Thymus (tissue), 11 donors: ENCODE results near the gene TENT5A. TPM values are rescaled to one million over a fixed set of nuclear protein-coding genes. Genes with fewer than 3 reads are reported as not detected.

Experiments
- DNase-seq, 9 donors: peaks; one replicate each; pipeline ENCODE4 v3.0.0-alpha.2; 2013; ENCODE audit warnings: low spot score in 9 of 9, low read depth in 6 of 9, missing footprints in 1 of 9
- H3K27ac ChIP-seq, 2 donors: one replicate each; pipeline ENCODE4 v1.5.1; 2013; ENCODE audit warnings: control low read depth in 1 of 2, low read depth in 1 of 2, low read length in 1 of 2, mild to moderate bottlenecking in 1 of 2, moderate library complexity in 1 of 2
- H3K27me3 ChIP-seq, 2 donors: one replicate each; pipeline ENCODE4 v1.5.1; 2013; ENCODE audit warnings: low read length in 1 of 2; ENCODE audit not compliant: control insufficient read depth in 2 of 2, insufficient read depth in 1 of 2
- H3K36me3 ChIP-seq, 2 donors: one replicate each; pipeline ENCODE4 v1.5.1; 2013; ENCODE audit warnings: low read length in 1 of 2, mild to moderate bottlenecking in 1 of 2, moderate library complexity in 1 of 2; ENCODE audit not compliant: control insufficient read depth in 2 of 2, insufficient read depth in 2 of 2
- H3K4me1 ChIP-seq, 2 donors: one replicate each; pipeline ENCODE4 v1.5.1; 2013; ENCODE audit warnings: low read length in 2 of 2; ENCODE audit not compliant: control insufficient read depth in 2 of 2, insufficient read depth in 2 of 2
- H3K4me3 ChIP-seq, 2 donors: one replicate each; pipeline ENCODE4 v1.5.1; 2013; ENCODE audit warnings: low read length in 2 of 2, control low read depth in 1 of 2, mild to moderate bottlenecking in 1 of 2
- H3K9me3 ChIP-seq, 2 donors: one replicate each; pipeline ENCODE4 v1.5.1; 2013; ENCODE audit warnings: low read length in 1 of 2, mild to moderate bottlenecking in 1 of 2; ENCODE audit not compliant: control insufficient read depth in 2 of 2, insufficient read depth in 1 of 2
- WGBS: extraction: QIAGEN DNeasy Blood & Tissue Kit; methylation state at CpG from one replicate; pipeline ENCODE4 v1.1.7; 2013; 5-methylcytosine and 5-hydroxymethylcytosine counted together
- polyA plus RNA-seq: library from polyadenylated mRNA; stranded (reverse); fragments of 200-250 nt; gene quantifications from one replicate; pipeline ENCODE4 v1.2.3, GENCODE V29; 2013
- total RNA-seq: library from RNA; stranded (reverse); fragments of 120-200 nt; gene quantifications from one replicate; pipeline ENCODE4 v1.2.4, GENCODE V29; 2013
- donor health status: healthy.

Gene TENT5A
- total and polyA plus RNA-seq, 2 donors: 4.2 to 4.7 TPM

GRCh38 chr6:81791756-81792155, 39.3 kb upstream of the TENT5A start:
- WGBS: 94% methylated on average over 2 of the region's 2 CpGs
- no peak overlapping the region for H3K4me3 ChIP-seq

GRCh38 chr6:81790034-81790433, 37.6 kb upstream of the TENT5A start:
- Histone ChIP-seq H3K4me1 (no peaks in the 10 kb centered on the region), H3K9me3 (no peaks in the 10 kb centered on the region), H3K27me3 (no peaks in the 10 kb centered on the region), H3K36me3 (no peaks in the 10 kb centered on the region), H3K4me3 (no peak overlapping the region), H3K27ac (no peak overlapping the region)
- no peak for DNase-seq
- WGBS: 93% methylated on average over 2 of the region's 2 CpGs

More at GRCh38 chr6:81791756-81792155, 39.3 kb upstream of the TENT5A start:
- Histone ChIP-seq H3K27ac (no peak overlapping the region), H3K9me3 (no peaks in the 10 kb centered on the region), H3K27me3 (no peaks in the 10 kb centered on the region), H3K36me3 (no peaks in the 10 kb centered on the region), H3K4me1 (no peaks in the 10 kb centered on the region)
- DNase-seq: no peak

GRCh38 chr6:81789291-81789690, 36.8 kb upstream of the TENT5A start:
- 83% methylated on average over 1 of the region's 1 CpG for WGBS
- Histone ChIP-seq H3K9me3 (no peaks in the 10 kb centered on the region), H3K27me3 (no peaks in the 10 kb centered on the region), H3K27ac (no peak overlapping the region), H3K36me3 (no peaks in the 10 kb centered on the region), H3K4me3 (no peak overlapping the region), H3K4me1 (no peaks in the 10 kb centered on the region)
- DNase-seq: no peak

- H3K36me3 ChIP-seq: no peaks in the 10 kb centered on the region
- DNase-seq: no peak
Measured at GRCh38 chr6:81788748-81789147, 36.3 kb upstream of the TENT5A start.

GRCh38 chr6:81787313-81788068, 35.0 kb upstream of the TENT5A start:
- Histone ChIP-seq H3K4me3 (no peak overlapping the region), H3K27me3 (no peaks in the 10 kb centered on the region), H3K4me1 (no peaks in the 10 kb centered on the region), H3K36me3 (no peaks in the 10 kb centered on the region), H3K27ac (no peak overlapping the region), H3K9me3 (no peaks in the 10 kb centered on the region)
- no peak for DNase-seq
- 89% methylated on average over 3 of the region's 3 CpGs for WGBS

More at GRCh38 chr6:81788748-81789147, 36.3 kb upstream of the TENT5A start:
- H3K9me3 ChIP-seq: no peaks in the 10 kb centered on the region
- H3K27ac ChIP-seq: no peak overlapping the region
- H3K4me3 ChIP-seq: no peak overlapping the region
- no peaks in the 10 kb centered on the region for H3K4me1 ChIP-seq
- no peaks in the 10 kb centered on the region for H3K27me3 ChIP-seq

GRCh38 chr6:81786150-81786549, 33.7 kb upstream of the TENT5A start:
- H3K36me3 ChIP-seq: no peaks in the 10 kb centered on the region
- H3K27ac ChIP-seq: no peak overlapping the region
- no peaks in the 10 kb centered on the region for H3K27me3 ChIP-seq
- no peak overlapping the region for H3K4me3 ChIP-seq
- H3K9me3 ChIP-seq: no peaks in the 10 kb centered on the region
- DNase-seq: no peak
- 94% methylated on average over 1 of the region's 1 CpG for WGBS
- no peaks in the 10 kb centered on the region for H3K4me1 ChIP-seq

GRCh38 chr6:81785377-81785776, 32.9 kb upstream of the TENT5A start:
- no peak overlapping the region for H3K4me3 ChIP-seq
- no peaks in the 10 kb centered on the region for H3K4me1 ChIP-seq
- DNase-seq: no peak
- no peaks in the 10 kb centered on the region for H3K27me3 ChIP-seq
- no peak overlapping the region for H3K27ac ChIP-seq
- H3K9me3 ChIP-seq: no peaks in the 10 kb centered on the region
- H3K36me3 ChIP-seq: no peaks in the 10 kb centered on the region
- 98% methylated on average over 2 of the region's 2 CpGs for WGBS

- no peaks in the 10 kb centered on the region for H3K9me3 ChIP-seq
- no peaks in the 10 kb centered on the region for H3K4me1 ChIP-seq
- no peak for DNase-seq
- H3K27ac ChIP-seq: no peak overlapping the region
- no peaks in the 10 kb centered on the region for H3K27me3 ChIP-seq
- no peak overlapping the region for H3K4me3 ChIP-seq
- 92% methylated on average over 2 of the region's 2 CpGs for WGBS
- H3K36me3 ChIP-seq: no peaks in the 10 kb centered on the region
Measured at GRCh38 chr6:81783893-81784292, 31.4 kb upstream of the TENT5A start.

- DNase-seq: no peak
- Histone ChIP-seq H3K4me3 (no peak overlapping the region), H3K27me3 (no peaks in the 10 kb centered on the region), H3K36me3 (no peaks in the 10 kb centered on the region), H3K4me1 (no peaks in the 10 kb centered on the region), H3K27ac (no peak overlapping the region), H3K9me3 (no peaks in the 10 kb centered on the region)
- 95% methylated on average over 2 of the region's 2 CpGs for WGBS
Measured at GRCh38 chr6:81781624-81782023, 29.1 kb upstream of the TENT5A start.
